Mesendoderm (in vitro differentiated cells): ENCODE measurements around the gene UCN3.

Experiments used
- DNase-seq: peaks from one replicate; pipeline ENCODE4 v3.0.0; 2013
- H2AK5ac ChIP-seq: 2 replicates; pipeline ENCODE4 v1.6.1; 2013; ENCODE audit warnings: low read length, inconsistent platforms
- H2BK120ac ChIP-seq: 2 replicates; pipeline ENCODE4 v1.6.1; 2013; ENCODE audit warnings: low read depth, mild to moderate bottlenecking, low read length, moderate library complexity, mixed read lengths
- H2BK15ac ChIP-seq: replicated peaks from 2 replicates; pipeline ENCODE4 v1.6.1; 2013; ENCODE audit warnings: low read depth, mild to moderate bottlenecking, moderate library complexity
- H2BK5ac ChIP-seq: 2 replicates; pipeline ENCODE4 v1.6.1; 2013; ENCODE audit warnings: low read length, inconsistent platforms
- H3K18ac ChIP-seq: 2 replicates; pipeline ENCODE4 v1.6.1; 2013; ENCODE audit warnings: mild to moderate bottlenecking, low read length, mixed read lengths
- H3K23ac ChIP-seq: one replicate; pipeline ENCODE4 v1.6.1; 2013; ENCODE audit warnings: low read length
- H3K27ac ChIP-seq: 2 replicates; pipeline ENCODE4 v1.5.1; 2013; ENCODE audit warnings: low read depth, mild to moderate bottlenecking, inconsistent platforms, low read length, moderate library complexity
- H3K27me3 ChIP-seq: 2 replicates; pipeline ENCODE4 v1.6.1; 2013; ENCODE audit warnings: low read length, control low read depth, mild to moderate bottlenecking, inconsistent platforms; ENCODE audit not compliant: insufficient read depth, poor library complexity
- H3K36me3 ChIP-seq: 2 replicates; pipeline ENCODE4 v1.6.1; 2013; ENCODE audit warnings: low read length, inconsistent platforms; ENCODE audit not compliant: control insufficient read depth, insufficient read depth
- H3K4ac ChIP-seq: one replicate; pipeline ENCODE4 v1.6.1; 2013; ENCODE audit warnings: low read depth, mild to moderate bottlenecking, low read length, moderate library complexity
- H3K4me1 ChIP-seq: 2 replicates; pipeline ENCODE4 v1.6.1; 2013; ENCODE audit warnings: low read depth, low read length, inconsistent platforms; ENCODE audit not compliant: control insufficient read depth
- H3K4me2 ChIP-seq: 2 replicates; pipeline ENCODE4 v1.6.1; 2013; ENCODE audit warnings: low read length
- H3K4me3 ChIP-seq: 2 replicates; pipeline ENCODE4 v1.5.1; 2013; ENCODE audit warnings: mild to moderate bottlenecking, low read length
- H3K56ac ChIP-seq: one replicate; pipeline ENCODE4 v1.6.1; 2013; ENCODE audit warnings: low read length
- H3K79me1 ChIP-seq: 2 replicates; pipeline ENCODE4 v1.6.1; 2013; ENCODE audit warnings: low read length, inconsistent platforms
- H3K79me2 ChIP-seq: 2 replicates; pipeline ENCODE4 v1.6.1; 2013; ENCODE audit warnings: mild to moderate bottlenecking, low read length; ENCODE audit not compliant: control insufficient read depth, insufficient read depth
- H3K9ac ChIP-seq: 2 replicates; pipeline ENCODE4 v1.6.1; 2013; ENCODE audit warnings: low read length, inconsistent platforms
- H4K5ac ChIP-seq: one replicate; pipeline ENCODE4 v1.6.1; 2013; ENCODE audit warnings: low read length
- H4K8ac ChIP-seq: one replicate; pipeline ENCODE4 v1.6.1; 2013; ENCODE audit warnings: low read depth, mild to moderate bottlenecking, control low read depth, low read length, moderate library complexity
- WGBS: extraction: QIAGEN DNeasy Blood & Tissue Kit; methylation state at CpG from one replicate; pipeline ENCODE4 v1.1.7; 2013; ENCODE audit warnings: low lambda C conversion rate, missing lambda C conversion rate; ENCODE audit not compliant: insufficient coverage; ENCODE audit errors: extremely low coverage; 5-methylcytosine and 5-hydroxymethylcytosine counted together

Gene UCN3

DNA sequence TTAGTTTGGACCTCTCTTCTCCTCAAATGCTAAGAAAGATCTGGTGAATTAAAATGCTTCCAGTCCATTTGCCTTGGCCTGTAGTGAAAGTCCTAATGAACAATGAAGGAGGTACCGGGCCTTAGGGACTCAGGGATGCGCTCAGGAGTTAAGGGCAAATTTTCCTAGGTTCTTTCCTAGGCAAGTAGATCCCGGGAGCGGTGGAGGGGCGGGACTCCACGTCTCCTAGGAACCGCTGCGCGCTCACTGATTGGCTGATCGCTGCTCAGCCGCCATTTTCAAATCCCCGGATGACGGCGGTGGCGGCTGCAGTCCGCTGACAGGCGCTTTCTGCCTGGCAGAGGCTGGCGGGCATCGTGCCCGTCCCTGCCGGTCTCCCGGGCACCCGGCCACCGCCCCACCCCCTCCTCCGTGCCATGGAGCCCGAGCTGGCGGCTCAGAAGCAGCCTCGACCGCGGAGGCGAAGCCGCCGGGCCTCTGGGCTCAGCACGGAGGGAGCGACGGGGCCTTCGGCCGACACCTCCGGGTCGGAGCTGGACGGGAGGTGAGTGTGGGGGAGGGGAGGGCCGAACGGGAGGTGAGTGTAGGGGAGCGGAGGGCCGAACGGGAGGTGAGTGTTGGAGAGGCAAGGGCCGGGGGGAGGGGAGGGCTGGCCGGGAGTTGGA lies 47.6 kb downstream of the UCN3 start, which contains the start of gene NET1:
NET1 (plus strand) TSS at position 281 of the 665 bp plus-strand sequence; CDS start at position 417, 136 bp downstream.
- Histone ChIP-seq H2BK5ac (no peak within 1 kb of the TSS), H3K79me2 (peaks cover 39% of the 10 kb centered on the region), H2BK120ac (peak within 1 kb of the TSS; percentile 64), H3K36me3 (no peaks in the 10 kb centered on the region), H3K56ac (peak within 1 kb of the TSS; percentile 93), H3K23ac (no peak within 1 kb of the TSS), H3K4me3 (peak within 1 kb of the TSS; percentile 87), H2BK15ac (no peak within 1 kb of the TSS), H4K8ac (no peak within 1 kb of the TSS), H3K4ac (peak within 1 kb of the TSS; percentile 92), H2AK5ac (no peak within 1 kb of the TSS), H3K27me3 (no peaks in the 10 kb centered on the region), H3K4me1 (peaks cover 6% of the 10 kb centered on the region), H3K9ac (peak within 1 kb of the TSS; percentile 85), H3K79me1 (peaks cover 6% of the 10 kb centered on the region), H3K4me2 (peak within 1 kb of the TSS; percentile 82), H3K27ac (peak within 1 kb of the TSS; percentile 72), H3K18ac (peak within 1 kb of the TSS; percentile 94), H4K5ac (no peak within 1 kb of the TSS)
- WGBS = no CpG with 5 or more reads among the region's 48 CpGs
- DNase-seq = peak; percentile 96

DNA sequence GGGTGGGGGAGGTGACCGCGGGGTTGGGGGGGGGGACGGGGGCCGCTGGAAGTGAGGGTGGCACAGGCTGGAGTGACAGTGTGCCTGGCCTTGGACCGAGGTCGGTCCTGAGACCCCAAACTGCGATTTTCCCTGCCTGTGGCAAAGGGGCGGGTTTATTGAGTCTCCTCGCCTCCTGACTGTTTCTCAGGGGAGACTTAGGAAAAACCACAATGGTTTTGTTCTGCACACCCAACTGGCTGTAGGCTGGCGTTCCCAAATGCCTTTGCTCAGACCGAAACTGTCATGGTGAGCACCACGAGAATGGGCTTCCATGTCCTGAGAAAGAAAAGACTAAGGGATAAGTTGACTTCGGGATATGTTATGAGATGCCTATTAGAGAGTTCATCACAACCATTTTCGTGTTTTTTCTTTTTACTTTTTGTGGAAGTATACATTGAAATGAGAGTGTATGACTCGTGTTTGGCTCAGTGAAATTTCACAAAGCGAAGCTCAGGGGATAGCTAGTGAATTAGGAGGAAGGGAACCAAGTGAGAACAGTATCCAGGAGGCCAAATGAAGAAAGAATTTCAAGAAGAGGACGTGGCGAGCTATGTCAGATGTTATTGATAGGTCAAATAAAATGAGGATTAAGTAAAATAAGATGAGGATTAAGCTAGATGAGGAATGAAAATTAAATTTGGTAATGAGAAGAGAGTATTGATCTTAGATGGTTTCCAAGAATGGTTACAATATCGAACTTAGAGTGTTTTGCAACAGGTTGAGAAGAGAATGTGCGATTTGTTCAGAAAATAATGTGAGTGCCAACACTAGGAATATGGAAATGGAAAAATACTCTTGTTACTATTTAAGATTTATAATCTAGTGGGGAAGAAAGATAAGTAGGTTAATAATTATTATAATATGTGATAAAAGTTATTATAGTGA lies 48.5 kb downstream of the UCN3 start:
- H2BK5ac ChIP-seq = no peak overlapping the region
- H3K4me1 ChIP-seq = peaks cover 6% of the 10 kb centered on the region
- no peak overlapping the region for H4K8ac ChIP-seq
- H2AK5ac ChIP-seq = no peak overlapping the region
- H4K5ac ChIP-seq = no peak overlapping the region
- H3K79me1 ChIP-seq = peaks cover 6% of the 10 kb centered on the region
- no peak overlapping the region for H2BK15ac ChIP-seq
- H3K4me2 ChIP-seq = peak overlapping the region; percentile 82
- no peak overlapping the region for H3K23ac ChIP-seq
- H2BK120ac ChIP-seq = peak overlapping the region; percentile 64
- peak overlapping the region; percentile 93 for H3K56ac ChIP-seq
- 100% methylated on average over 1 of the region's 20 CpGs for WGBS
- peak overlapping the region; percentile 92 for H3K4ac ChIP-seq
- H3K36me3 ChIP-seq = no peaks in the 10 kb centered on the region
- H3K27ac ChIP-seq = no peak overlapping the region
- peak overlapping the region; percentile 85 for H3K9ac ChIP-seq
- peak; percentile 57 for DNase-seq
- no peaks in the 10 kb centered on the region for H3K27me3 ChIP-seq
- peak overlapping the region; percentile 78 for H3K4me3 ChIP-seq
- peaks cover 42% of the 10 kb centered on the region for H3K79me2 ChIP-seq
- H3K18ac ChIP-seq = peak overlapping the region; percentile 94

DNA sequence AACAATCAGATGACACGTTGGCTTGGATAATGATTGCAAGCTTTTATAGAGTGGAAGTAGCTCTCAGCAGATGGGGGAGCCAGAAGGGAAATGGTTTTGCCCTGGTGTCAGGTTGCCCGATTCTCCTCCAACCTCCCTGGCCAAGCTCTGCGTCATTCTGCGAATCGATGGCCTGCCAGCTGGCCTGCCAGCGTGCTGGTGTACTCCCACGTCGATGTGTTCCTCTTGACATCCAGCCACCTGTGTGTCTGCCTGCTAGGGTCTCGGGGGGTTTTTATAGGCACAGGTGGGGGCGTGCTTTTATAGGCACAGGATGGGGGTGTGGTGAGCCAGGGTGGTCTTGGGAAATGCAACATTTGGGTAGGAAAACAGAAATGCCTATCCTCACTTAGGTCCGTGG lies 52.2 kb downstream of the UCN3 start:
- H3K36me3 ChIP-seq = no peaks in the 10 kb centered on the region
- H4K8ac ChIP-seq = no peak overlapping the region
- WGBS = no CpG with 5 or more reads among the region's 11 CpGs
- H3K79me1 ChIP-seq = peaks cover 6% of the 10 kb centered on the region
- H3K27me3 ChIP-seq = no peaks in the 10 kb centered on the region
- H3K79me2 ChIP-seq = peaks cover 52% of the 10 kb centered on the region
- H2BK120ac ChIP-seq = no peak overlapping the region
- no peak overlapping the region for H4K5ac ChIP-seq
- H2BK15ac ChIP-seq = no peak overlapping the region
- no peak overlapping the region for H3K18ac ChIP-seq
- peaks cover 6% of the 10 kb centered on the region for H3K4me1 ChIP-seq
- no peak overlapping the region for H3K23ac ChIP-seq
- no peak overlapping the region for H3K4ac ChIP-seq
- no peak overlapping the region for H3K27ac ChIP-seq
- peak overlapping the region; percentile 14 for H3K9ac ChIP-seq
- no peak overlapping the region for H2AK5ac ChIP-seq
- H3K4me2 ChIP-seq = no peak overlapping the region
- DNase-seq = peak; percentile 58
- peak overlapping the region; percentile 6 for H3K56ac ChIP-seq
- H3K4me3 ChIP-seq = no peak overlapping the region
- H2BK5ac ChIP-seq = no peak overlapping the region

DNA sequence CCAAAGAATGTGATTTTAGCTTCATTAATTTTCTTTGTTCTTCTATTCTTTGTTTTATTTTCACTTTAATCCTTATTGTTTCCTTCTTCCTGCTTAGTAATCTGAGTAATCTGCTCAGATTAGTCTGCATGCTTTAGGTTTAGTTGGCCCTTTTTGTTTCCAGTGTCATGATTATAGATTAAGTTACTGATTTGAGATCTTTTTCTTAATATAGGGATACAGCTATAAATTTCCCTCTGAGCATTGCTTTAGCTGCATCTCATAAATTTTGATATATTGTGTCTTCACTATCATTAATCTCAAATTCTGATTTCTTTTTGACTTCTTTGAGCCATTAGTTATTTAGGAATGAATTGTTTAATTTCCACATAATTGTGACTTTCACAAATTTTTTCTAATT lies 53.8 kb downstream of the UCN3 start:
- peaks cover 4% of the 10 kb centered on the region for H3K4me1 ChIP-seq
- H3K4me2 ChIP-seq = no peak overlapping the region
- H4K8ac ChIP-seq = no peak overlapping the region
- H3K36me3 ChIP-seq = no peaks in the 10 kb centered on the region
- no peak overlapping the region for H2BK15ac ChIP-seq
- H3K18ac ChIP-seq = no peak overlapping the region
- H3K4ac ChIP-seq = no peak overlapping the region
- no peak overlapping the region for H3K4me3 ChIP-seq
- DNase-seq = no peak
- H4K5ac ChIP-seq = no peak overlapping the region
- no peak overlapping the region for H2BK5ac ChIP-seq
- no peak overlapping the region for H2AK5ac ChIP-seq
- no peak overlapping the region for H3K56ac ChIP-seq
- H2BK120ac ChIP-seq = no peak overlapping the region
- H3K79me2 ChIP-seq = peaks cover 50% of the 10 kb centered on the region
- H3K27me3 ChIP-seq = no peaks in the 10 kb centered on the region
- no peak overlapping the region for H3K9ac ChIP-seq
- no peak overlapping the region for H3K23ac ChIP-seq
- peaks cover 6% of the 10 kb centered on the region for H3K79me1 ChIP-seq
- no peak overlapping the region for H3K27ac ChIP-seq

DNA sequence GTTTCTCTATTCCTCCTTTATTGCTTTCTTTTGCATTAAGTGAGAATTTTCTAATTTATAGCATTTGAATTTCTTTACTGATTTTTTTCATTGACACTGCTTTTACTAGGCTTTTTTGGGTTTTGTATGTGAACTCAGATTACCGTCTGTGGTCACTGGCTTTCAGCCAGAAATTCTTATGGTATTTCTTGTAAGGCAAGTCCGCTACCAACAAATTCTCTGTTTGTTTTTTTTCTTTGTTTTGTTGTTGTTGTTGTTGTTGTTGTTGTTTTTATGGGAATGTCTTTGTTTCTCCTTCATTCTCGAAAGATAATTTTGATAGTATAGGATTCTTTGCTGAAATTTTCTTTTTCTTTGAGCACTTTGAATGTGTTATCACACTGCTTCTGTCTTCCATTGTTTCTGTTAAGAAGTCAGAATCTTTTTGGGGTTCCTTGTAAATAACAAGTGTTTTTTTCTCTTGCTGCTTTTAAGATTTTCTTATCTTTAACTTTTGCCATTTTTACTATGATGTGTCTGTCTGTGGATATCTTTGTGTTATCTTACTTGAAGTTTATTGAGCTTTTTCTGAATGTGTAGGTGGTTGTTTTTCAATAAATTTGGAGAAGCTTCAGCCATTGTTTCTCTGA lies 54.8 kb downstream of the UCN3 start:
- H3K79me1 ChIP-seq = peaks cover 5% of the 10 kb centered on the region
- DNase-seq = no peak
- H3K18ac ChIP-seq = no peak overlapping the region
- no peak overlapping the region for H3K4me2 ChIP-seq
- no peak overlapping the region for H2AK5ac ChIP-seq
- no peak overlapping the region for H3K27ac ChIP-seq
- H2BK120ac ChIP-seq = no peak overlapping the region
- H3K27me3 ChIP-seq = no peaks in the 10 kb centered on the region
- H3K56ac ChIP-seq = no peak overlapping the region
- H2BK15ac ChIP-seq = no peak overlapping the region
- no peak overlapping the region for H2BK5ac ChIP-seq
- no peak overlapping the region for H3K23ac ChIP-seq
- no peak overlapping the region for H4K8ac ChIP-seq
- H3K4me3 ChIP-seq = no peak overlapping the region
- no CpG with 5 or more reads among the region's 3 CpGs for WGBS
- H3K9ac ChIP-seq = no peak overlapping the region
- H4K5ac ChIP-seq = no peak overlapping the region
- H3K36me3 ChIP-seq = no peaks in the 10 kb centered on the region
- no peak overlapping the region for H3K4ac ChIP-seq
- peaks cover 44% of the 10 kb centered on the region for H3K79me2 ChIP-seq
- peaks cover 2% of the 10 kb centered on the region for H3K4me1 ChIP-seq
